IMR-90 (cell line): Measurements from ENCODE around the gene PRKAG1. TPM values are rescaled to one million over a fixed set of nuclear protein-coding genes. Genes with fewer than 3 reads are reported as not detected.
A peak's percentile ranks its signal among the peaks of the same experiment; 100 is the strongest.

Source experiments
- ATAC-seq: fragments of 200-7000 bp; cut with Tn5 transposase; 2 replicates; pipeline ENCODE4 v1.9.1; 2020; ENCODE audit warnings: low read depth, mild to moderate bottlenecking, moderate library complexity
- BruUV-seq: library from RNA; stranded (reverse); fragments of 400-500 nt; replicated peaks from 2 replicates; lab custom pipeline; 2021; lab: Mats Ljungman, UMichigan
- CTCF ChIA-PET: fragments of 300-600 bp; formaldehyde crosslinking; extraction: SDS; loops from one replicate; lab custom pipeline; 2021; ENCODE audit warnings: antibody characterized with exemption; lab: Yijun Ruan, JAX
- POLR2A ChIA-PET: fragments of 300-600 bp; sonication (Branson Sonifier 250); formaldehyde crosslinking; loops from one replicate; lab custom pipeline; 2022; ENCODE audit warnings: antibody characterized with exemption; ENCODE audit not compliant: unreplicated experiment; lab: Charles Lee
- DNase-seq: peaks from one replicate; pipeline ENCODE4 v3.0.0; 2013
- H2AFZ ChIP-seq: replicated peaks from 2 replicates; pipeline ENCODE3; 2013; ENCODE audit warnings: low read length, mild to moderate bottlenecking; ENCODE audit not compliant: poor library complexity
- H2AK5ac ChIP-seq: 2 replicates; pipeline ENCODE4 v1.6.1; 2013; ENCODE audit warnings: low read depth, low read length, inconsistent platforms
- H2AK9ac ChIP-seq: replicated peaks from 2 replicates; pipeline ENCODE3; 2013; ENCODE audit warnings: mild to moderate bottlenecking, low read depth, low read length, moderate library complexity; ENCODE audit not compliant: poor library complexity
- H2BK120ac ChIP-seq: 2 replicates; pipeline ENCODE4 v1.6.1; 2013; ENCODE audit warnings: low read depth, low read length, inconsistent platforms
- H2BK15ac ChIP-seq: 3 replicates; pipeline ENCODE4 v1.6.1; 2013; ENCODE audit warnings: low read depth, low read length, inconsistent platforms
- H2BK20ac ChIP-seq: 2 replicates; pipeline ENCODE4 v1.6.1; 2013; ENCODE audit warnings: low read depth, mild to moderate bottlenecking, inconsistent platforms, low read length, moderate library complexity
- H2BK5ac ChIP-seq: 2 replicates; pipeline ENCODE4 v1.6.1; 2013; ENCODE audit warnings: mild to moderate bottlenecking, low read depth, low read length, inconsistent platforms; ENCODE audit not compliant: poor library complexity, severe bottlenecking
- H3K14ac ChIP-seq: replicated peaks from 2 replicates; pipeline ENCODE4 v1.6.1; 2013; ENCODE audit warnings: low read depth, low read length, inconsistent platforms
- H3K18ac ChIP-seq: 2 replicates; pipeline ENCODE4 v1.6.1; 2013; ENCODE audit warnings: low read depth, low read length, control low read depth
- H3K23ac ChIP-seq: 2 replicates; pipeline ENCODE4 v1.6.1; 2013; ENCODE audit warnings: low read depth, low read length, inconsistent platforms
- H3K27ac ChIP-seq: 2 replicates; pipeline ENCODE4 v1.5.1; 2013; ENCODE audit warnings: mild to moderate bottlenecking, control low read depth, low read length; ENCODE audit not compliant: insufficient read depth
- H3K27me3 ChIP-seq: 2 replicates; pipeline ENCODE4 v1.6.1; 2013; ENCODE audit warnings: low read length; ENCODE audit not compliant: control insufficient read depth, insufficient read depth
- H3K36me3 ChIP-seq: 2 replicates; pipeline ENCODE4 v1.6.1; 2013; ENCODE audit warnings: low read length, mixed read lengths; ENCODE audit not compliant: control insufficient read depth, insufficient read depth
- H3K4ac ChIP-seq: 2 replicates; pipeline ENCODE4 v1.6.1; 2013; ENCODE audit warnings: low read depth, low read length, inconsistent platforms
- H3K4me1 ChIP-seq: 2 replicates; pipeline ENCODE4 v1.6.1; 2013; ENCODE audit warnings: low read length, mixed read lengths; ENCODE audit not compliant: control insufficient read depth, insufficient read depth
- H3K4me2 ChIP-seq: 2 replicates; pipeline ENCODE4 v1.6.1; 2013; ENCODE audit warnings: low read depth, mild to moderate bottlenecking, control low read depth, low read length, moderate library complexity
- H3K4me3 ChIP-seq: 2 replicates; pipeline ENCODE4 v1.5.1; 2013; ENCODE audit warnings: low read depth, mild to moderate bottlenecking, control low read depth, low read length, moderate library complexity; ENCODE audit not compliant: insufficient read depth
- H3K56ac ChIP-seq: 2 replicates; pipeline ENCODE4 v1.6.1; 2013; ENCODE audit warnings: low read length, inconsistent platforms; ENCODE audit not compliant: insufficient read depth; ENCODE audit errors: extremely low read depth
- H3K79me1 ChIP-seq, 2 experiments: 2 replicates each; pipeline ENCODE4 v1.6.1; 2013; ENCODE audit warnings: low read length in 2 of 2, inconsistent platforms in 1 of 2, low read depth in 1 of 2
- H3K9ac ChIP-seq: 2 replicates; pipeline ENCODE4 v1.6.1; 2013; ENCODE audit warnings: low read depth, low read length, control low read depth
- H3K9me1 ChIP-seq: 2 replicates; pipeline ENCODE4 v1.6.1; 2013; ENCODE audit warnings: low read length, inconsistent platforms; ENCODE audit not compliant: insufficient read depth
- H3K9me3 ChIP-seq: 2 replicates; pipeline ENCODE4 v1.6.1; 2013; ENCODE audit warnings: low read length; ENCODE audit not compliant: control insufficient read depth, insufficient read depth
- H4K20me1 ChIP-seq: 2 replicates; pipeline ENCODE4 v1.6.1; 2013; ENCODE audit warnings: low read length, inconsistent platforms; ENCODE audit not compliant: insufficient read depth
- H4K5ac ChIP-seq: 2 replicates; pipeline ENCODE4 v1.6.1; 2013; ENCODE audit warnings: mild to moderate bottlenecking, low read depth, low read length, control low read depth
- H4K8ac ChIP-seq, 2 experiments: 2 replicates each; pipeline ENCODE4 v1.6.1; 2013; ENCODE audit warnings: low read depth in 2 of 2, low read length in 2 of 2, control low read depth in 1 of 2, inconsistent platforms in 1 of 2
- H4K91ac ChIP-seq: 2 replicates; pipeline ENCODE4 v1.6.1; 2013; ENCODE audit warnings: low read depth, low read length, inconsistent platforms; ENCODE audit not compliant: insufficient read depth
- CTCF ChIP-seq: conservative IDR thresholded peaks from 2 replicates; pipeline ENCODE4 v1.5.1; 2012; ENCODE audit warnings: mild to moderate bottlenecking, low read depth, low read length, improper control_type of control experiment
- RCOR1 ChIP-seq: IDR thresholded peaks from 2 replicates; pipeline ENCODE4 v1.6.1; 2012; ENCODE audit warnings: mild to moderate bottlenecking, low read length, improper control_type of control experiment; ENCODE audit not compliant: insufficient replicate concordance
- WGBS, 2 experiments: methylation state at CpG; one replicate each; pipeline versions ENCODE4 v1.1.5 to v1.1.7; 2013; ENCODE audit warnings: missing lambda C conversion rate in 2 of 2; ENCODE audit not compliant: insufficient read length in 1 of 2; ENCODE audit errors: extremely low coverage in 2 of 2; 5-methylcytosine and 5-hydroxymethylcytosine counted together
- dilution Hi-C: fragments of 300-500 bp; cut with HindIII; formaldehyde crosslinking; loops from one replicate; pipeline ENCODE4 v1.14.3; 2018; ENCODE audit warnings: low sequenced_read_pairs; ENCODE audit not compliant: unreplicated experiment
- in situ Hi-C: fragments of 300-500 bp; cut with MboI; formaldehyde crosslinking; loops from 3 replicates; pipeline ENCODE4 v1.14.3; 2019; ENCODE audit warnings: low sequenced_read_pairs, inconsistent platforms, mixed read lengths
- intact Hi-C: fragments of 100-400 bp; cut with micrococcal nuclease; formaldehyde crosslinking; loops from 2 replicates; pipeline ENCODE4 v1.10.0; 2022
- polyA plus RNA-seq, 3 experiments: library from polyadenylated mRNA; depleted of rRNA; stranded (reverse); fragments of >200 nt; gene quantifications; 2 replicates each; pipeline ENCODE4 v1.2.3, GENCODE V29; 2012; ENCODE audit warnings: low replicate concordance in 1 of 3
- total RNA-seq: library from RNA; depleted of rRNA; stranded (reverse); fragments of >200 nt; gene quantifications from 2 replicates; pipeline ENCODE4 v1.2.3, GENCODE V29; 2012

Gene PRKAG1
- total and polyA plus RNA-seq, 2 of the 4 experiments (the other 2 are of a cell fraction), result 81.1 to 106 TPM

GRCh38 chr12:49019443-49020324 lies 1.1 kb upstream of the PRKAG1 start:
- dilution Hi-C loops (no loop called here), intact Hi-C loops (no loop called here), in situ Hi-C loops (no loop called here)
- Histone ChIP-seq H3K36me3 (peaks cover 34% of the 10 kb centered on the region), H4K8ac (peak overlapping the region; percentile 91 to 100), H3K14ac (peak overlapping the region; percentile 49; the same call in 1 of the 2 replicates), H4K5ac (peak overlapping the region; percentile 75), H3K9ac (peak overlapping the region; percentile 27; the same call in 1 of the 2 replicates), H4K20me1 (peaks cover 3% of the 10 kb centered on the region; the same call in 1 of the 2 replicates), H3K9me3 (no peaks in the 10 kb centered on the region), H3K18ac (no peak overlapping the region), H3K27me3 (no peaks in the 10 kb centered on the region), H2BK20ac (no peak overlapping the region), H2BK15ac (no peak overlapping the region; the same call in 2 of the 3 replicates), H2BK5ac (no peak overlapping the region), H3K4me2 (no peak overlapping the region), H3K9me1 (no peaks in the 10 kb centered on the region; the same call in 1 of the 2 replicates), H3K23ac (peak overlapping the region; percentile 57; the same call in 1 of the 2 replicates), H2AK9ac (peak overlapping the region; percentile 88), H3K79me1 (peaks cover 27 to 44% of the 10 kb centered on the region in 2 experiments), H3K4ac (peak overlapping the region; percentile 91), H2BK120ac (no peak overlapping the region; the same call in 1 of the 2 replicates), H2AK5ac (peak overlapping the region; percentile 98), H3K27ac (peak overlapping the region; percentile 63), H3K4me3 (no peak overlapping the region), H4K91ac (peak overlapping the region; percentile 73), H2AFZ (peak overlapping the region; percentile 70), H3K56ac (peak overlapping the region; percentile 17; the same call in 1 of the 2 replicates), H3K4me1 (peaks cover 3% of the 10 kb centered on the region)
- POLR2A ChIA-PET, result no interaction called here
- ATAC-seq (no peak), DNase-seq (peak; percentile 23)
- CTCF ChIA-PET, result interaction anchor here (0.5 to 1.3 kb wide), 6 partner anchors 10 to 224 kb away, joined by 3 to 6 read pairs (median 3); no protein-coding TSS in a partner anchor
- no CpG with 5 or more reads among the region's 10 CpGs for WGBS, 2 experiments
- BruUV-seq, result no TSS peak
- TF ChIP-seq CTCF (peak; percentile 41), RCOR1 (no peak)
